NCI-H187 (cell line): ENCODE measurements around the gene CRELD2.

Experiments
- DNase-seq, 2 experiments: peaks; one replicate each; lab custom pipeline; 2025; lab: John Stamatoyannopoulos, UW

CRELD2 gene

DNA sequence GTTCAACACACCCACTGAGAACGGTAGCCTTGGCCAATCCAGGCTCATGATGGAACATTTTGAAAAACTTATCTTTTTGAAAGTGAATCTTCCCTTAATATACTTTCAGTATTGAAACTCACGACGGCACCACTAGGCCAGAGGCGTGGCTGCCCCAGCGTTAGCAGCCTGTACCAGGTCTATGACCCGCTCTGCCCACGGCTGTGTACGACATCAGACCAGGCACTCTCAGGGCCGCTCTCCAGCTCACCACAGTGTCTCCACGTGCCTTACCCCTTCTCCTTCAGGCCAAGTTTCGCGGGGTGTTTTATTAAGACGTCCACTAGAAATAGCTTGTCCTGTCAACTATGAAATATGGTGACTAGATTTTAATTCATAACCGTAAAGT, 31.4 kb upstream of the CRELD2 start:
- DNase-seq, result no peak

DNA sequence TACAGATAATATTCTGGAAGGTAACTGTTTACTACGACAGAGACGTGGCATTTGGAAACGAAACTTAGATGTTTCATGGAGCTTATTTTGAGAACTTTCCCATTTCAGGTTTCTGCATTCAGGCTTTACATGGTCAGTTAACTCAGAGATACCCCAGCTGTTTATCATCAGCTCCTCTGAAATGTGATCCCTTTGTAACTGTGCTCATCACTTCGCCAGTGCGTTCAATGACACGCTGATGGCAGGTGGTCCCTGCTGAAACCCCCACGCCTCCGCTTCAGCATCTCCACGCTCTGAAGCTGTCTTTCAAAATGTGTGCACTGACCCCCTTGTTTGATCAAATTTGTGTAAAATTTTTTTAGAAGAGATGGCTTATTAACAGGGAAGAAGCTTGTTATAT, 30.7 kb upstream of the CRELD2 start:
- no peak for DNase-seq

DNA sequence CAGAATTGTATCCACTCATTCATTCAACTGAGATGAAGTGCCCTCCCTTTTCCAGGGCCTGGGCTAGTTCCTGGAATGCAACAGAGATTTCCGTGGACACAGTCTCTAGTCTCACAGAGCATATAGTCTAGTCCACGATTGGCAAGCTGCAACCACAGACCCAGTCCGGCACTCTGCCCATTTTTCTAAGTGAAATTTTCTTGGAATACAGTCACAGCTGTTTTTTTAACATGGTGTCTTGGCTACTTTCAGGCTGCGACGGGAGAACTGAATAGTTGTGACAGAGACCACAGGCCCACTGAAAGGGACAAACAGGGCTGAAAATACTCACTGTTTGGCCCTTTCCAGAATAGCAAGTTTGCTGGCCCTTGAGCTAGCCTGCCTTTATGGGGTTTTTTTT, 29.4 kb upstream of the CRELD2 start:
- DNase-seq, result no peak

DNA sequence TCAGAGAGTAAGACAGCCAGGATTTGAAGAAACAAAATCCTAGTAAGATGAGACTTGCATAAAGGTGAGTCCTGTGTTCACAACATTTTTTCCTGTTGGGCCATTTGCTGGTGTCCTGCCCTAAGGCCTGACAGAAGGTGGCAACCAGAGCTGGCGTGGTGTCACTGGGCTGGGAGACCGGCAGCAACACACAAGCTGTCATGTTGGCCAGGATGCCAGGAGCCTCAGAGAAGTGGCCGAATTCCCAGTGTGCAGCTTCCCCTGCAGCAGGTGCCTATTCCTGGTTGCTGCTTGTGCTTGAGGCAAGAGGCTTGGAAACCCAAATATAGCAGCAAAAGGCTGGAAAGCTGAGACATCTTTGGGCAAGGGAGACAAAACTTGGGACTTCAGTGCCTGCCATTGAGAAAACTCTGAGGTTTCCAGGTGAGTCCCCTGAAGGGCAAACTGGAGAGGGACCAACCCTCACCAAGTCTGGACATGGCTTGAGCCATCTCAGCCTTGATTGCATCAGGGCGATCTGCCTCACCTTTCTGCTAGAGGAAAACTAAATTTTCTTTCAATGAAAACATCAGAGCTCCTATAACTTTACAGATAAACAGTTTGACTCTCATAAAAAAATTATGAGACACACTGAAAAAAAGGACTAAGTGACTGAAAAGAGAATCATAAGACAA, 26.1 kb upstream of the CRELD2 start:
- no peak for DNase-seq

DNA sequence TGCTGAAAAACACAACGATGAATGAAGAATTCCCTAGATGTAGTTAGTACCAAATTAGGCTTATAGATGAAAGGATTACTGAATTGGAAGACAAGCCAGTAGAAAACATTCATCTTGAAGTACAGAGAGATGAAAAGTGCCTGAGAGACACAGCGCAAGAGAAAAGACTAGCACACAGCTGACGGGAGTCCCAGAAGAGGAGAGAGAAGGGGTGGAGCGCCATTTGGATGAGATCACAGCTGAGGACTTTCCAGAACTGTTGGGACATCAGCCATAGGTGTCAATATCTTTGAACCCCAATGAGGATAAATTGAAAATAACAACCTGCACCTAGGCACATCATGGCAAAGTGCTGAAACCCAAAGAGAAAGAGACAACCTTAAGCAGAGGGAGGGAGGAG, 25.4 kb upstream of the CRELD2 start:
- DNase-seq, result no peak

DNA sequence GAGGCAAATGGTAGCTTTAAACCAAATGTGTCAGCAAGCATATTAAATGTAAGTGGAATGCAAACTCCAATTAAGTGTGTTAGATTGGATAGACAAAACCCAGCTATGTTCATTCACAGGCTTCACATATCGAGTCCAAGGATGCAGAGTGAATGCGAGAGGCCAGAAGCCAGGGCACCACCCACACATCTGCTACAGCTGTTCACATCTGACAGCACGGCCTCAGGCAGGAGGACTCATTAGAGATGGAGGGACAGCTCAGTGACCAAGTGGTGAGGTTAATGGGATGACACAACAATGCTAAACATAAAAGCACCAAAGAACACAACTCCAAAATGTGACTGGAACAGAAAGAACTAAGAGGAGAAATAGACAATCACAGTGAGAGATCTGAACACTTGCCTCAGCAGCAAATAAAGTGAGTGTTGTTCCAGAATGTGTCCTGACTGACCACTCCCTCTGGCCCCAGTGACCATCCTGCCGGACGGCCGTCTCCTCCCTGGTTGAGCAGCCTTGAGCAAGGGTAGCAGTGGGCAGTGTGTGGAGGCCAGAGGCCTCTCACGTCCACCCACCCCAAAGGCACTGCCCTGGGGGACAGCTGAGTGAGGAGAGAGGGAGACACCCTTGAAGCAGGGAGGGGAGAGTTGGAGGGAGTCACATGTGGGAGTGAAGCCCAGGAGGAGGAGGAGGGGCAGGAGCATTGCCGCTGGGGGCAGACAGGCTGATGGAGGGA, 23.9 kb upstream of the CRELD2 start:
- DNase-seq, result no peak

DNA sequence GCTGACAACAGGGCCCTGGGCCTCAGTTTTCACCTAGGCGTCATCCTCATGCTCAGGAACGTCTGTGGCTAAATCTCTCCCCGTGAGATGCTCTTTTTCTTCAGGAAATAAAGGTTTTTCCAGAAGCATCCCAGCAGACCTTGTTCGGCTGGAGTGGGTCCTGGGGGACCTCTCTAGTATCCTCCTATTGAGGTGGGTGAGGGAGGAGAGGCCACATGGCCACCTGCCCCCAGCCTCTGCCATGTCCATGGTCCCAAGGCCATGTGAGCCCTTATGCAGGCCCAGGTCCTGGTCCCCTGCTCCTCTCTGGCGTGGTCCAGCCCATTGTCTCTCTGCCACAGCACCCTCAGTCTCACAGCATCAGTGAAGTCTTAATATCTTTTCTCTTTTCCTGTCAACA, 22.2 kb upstream of the CRELD2 start:
- no peak for DNase-seq

DNA sequence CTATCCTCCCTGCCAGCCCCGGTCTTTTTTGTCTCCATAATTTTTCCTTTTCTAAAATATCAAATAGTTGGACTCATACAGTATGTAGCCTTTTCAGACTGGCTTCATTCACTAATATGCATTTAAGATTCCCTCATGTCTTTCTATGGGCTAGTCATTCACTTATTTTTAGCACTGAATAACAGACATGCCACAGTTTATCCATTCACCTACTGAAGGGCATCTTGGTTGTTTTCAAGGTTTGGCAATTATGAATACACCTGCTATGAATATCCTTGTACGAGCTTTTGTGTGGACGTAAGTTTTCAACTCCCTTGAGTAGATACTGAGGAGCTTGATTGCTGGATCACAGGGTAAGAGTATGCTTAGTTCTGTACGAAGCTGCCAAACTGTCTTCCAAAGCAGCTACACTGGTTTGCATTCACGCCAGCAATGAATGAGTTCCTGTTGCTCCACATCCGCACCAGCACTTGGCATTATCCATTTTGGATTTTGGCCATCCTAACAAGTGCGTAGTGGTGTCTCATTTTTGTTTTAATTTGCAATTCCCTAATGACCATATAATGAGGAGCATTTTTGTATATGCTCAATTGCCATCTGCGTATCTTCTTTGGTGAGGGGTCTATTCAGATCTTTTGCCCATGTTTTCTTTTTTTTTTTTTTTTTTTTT, 21.3 kb upstream of the CRELD2 start:
- no peak for DNase-seq

DNA sequence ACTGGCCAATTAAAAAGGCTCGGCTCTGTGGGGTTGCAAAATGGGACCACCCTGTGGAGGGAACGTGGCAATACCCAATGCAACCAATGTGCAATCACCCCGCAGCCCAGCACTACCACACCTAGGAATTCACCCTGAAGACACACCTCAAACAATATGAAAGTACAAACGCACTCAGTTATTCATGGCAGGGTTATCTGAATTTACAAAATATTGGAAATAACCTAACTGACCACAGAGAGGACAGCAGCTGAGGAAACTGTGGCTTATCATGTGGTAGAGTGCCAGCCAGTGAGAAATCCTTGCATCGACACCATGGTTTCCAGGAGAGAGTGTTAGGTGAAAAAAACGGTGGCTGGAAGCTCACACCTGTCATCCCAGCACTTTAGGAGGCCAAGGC, 18.9 kb upstream of the CRELD2 start:
- no peak for DNase-seq

DNA sequence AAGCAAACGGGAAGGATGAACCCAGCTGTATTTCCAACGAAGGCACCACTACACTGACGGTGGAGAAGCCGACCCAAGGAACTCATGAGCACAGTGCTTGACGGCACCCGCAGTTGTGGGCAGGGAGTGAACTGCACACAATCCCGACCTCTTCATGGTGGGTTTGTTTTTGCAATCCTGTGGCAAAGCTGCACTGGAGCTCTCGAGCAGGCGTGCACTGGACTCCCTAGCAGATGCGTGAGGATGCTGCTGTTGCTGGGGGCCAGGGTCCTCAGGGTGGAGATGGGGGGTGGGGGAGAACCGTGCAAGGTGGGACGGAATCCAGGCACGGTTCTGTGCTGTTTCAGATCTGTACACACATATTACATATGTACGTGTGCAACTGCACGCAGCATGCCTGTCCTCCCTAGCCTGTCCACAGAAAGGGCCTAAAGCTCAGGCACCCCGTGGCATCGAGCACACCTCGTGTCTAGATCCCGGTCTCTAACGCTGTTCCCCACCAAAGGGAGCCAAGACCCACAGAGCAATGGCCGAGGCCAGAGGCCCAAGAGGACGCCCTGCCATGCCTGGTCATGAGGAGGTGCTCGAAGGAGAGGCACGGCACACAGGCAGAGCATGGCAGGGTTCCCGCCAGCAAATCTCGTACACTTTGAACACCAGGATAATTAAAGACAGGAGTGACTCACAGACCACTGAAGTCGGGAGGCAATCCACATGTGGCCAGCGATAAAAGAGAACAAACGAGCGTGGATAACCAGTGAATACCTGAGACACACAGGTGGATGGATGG, 17.8 kb upstream of the CRELD2 start:
- DNase-seq, result no peak

DNA sequence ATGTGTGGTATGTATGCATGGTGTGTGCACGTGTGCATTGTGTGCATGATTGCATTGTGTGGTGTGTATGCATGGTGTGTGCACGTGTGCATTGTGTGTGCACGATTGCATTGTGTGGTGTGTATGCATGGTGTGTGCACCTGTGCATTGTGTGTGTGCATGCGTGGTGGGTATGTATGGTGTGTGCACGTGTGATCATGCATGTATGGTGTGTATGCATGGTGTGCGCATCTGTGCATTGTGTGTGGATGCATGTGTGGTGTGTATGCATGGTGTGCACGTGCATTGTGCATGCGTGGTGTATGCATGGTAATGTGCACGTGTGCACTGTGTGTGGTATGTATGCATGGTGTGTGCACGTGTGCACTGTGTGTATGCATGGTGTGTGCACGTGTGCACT, 17.0 kb upstream of the CRELD2 start:
- DNase-seq, result no peak

DNA sequence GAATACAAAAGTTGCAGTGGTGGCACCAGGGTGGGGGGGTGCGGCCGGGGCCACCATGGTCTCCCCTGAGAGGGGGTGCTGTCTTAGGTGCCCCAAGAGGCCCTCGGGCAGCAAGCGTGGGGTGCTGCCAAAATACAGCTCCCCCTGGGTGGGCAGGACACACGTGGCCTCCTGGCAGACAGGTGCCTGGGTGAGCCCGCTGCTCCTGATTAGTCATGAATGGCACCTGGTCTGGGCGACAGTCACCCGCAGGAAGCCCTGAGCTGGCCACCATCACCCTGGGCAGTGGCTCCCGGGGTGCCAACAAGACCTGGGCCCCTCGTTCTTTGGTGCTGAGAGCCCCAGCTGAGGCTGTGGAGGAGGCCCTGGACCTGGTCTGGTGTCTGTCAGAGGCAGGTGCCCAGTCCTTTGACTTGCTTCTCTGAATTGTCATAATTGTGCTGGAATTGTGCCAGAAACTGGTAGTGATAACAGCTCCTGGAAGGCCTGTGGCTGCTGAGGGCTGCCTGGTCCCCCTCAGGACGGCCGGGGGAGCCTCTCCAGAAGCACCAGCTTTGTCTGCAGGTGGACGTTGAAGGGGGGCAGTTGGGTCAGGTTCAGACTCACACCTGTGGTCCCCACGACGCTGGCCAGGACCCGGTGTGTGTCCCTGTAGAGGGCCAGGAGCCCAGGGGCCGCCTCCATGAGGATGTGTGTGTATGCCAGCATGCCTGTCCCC, 15.0 kb upstream of the CRELD2 start:
- no peak for DNase-seq

DNA sequence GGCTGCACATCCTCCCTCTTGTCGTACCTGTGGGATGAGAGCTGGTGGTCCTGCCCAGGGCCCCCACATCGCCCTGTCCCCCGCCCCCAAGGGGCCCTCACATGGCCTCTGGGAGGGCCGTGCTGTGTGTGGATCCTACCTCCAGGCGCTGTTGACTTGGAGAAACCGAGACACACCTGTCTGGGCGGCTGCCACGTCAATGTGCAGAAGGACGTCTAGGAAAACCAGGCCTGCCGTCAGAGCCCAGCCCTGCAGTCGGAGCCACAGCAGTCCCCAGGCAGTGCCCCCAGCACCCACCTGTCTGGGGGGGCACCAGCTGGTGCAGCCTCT, 14.4 kb upstream of the CRELD2 start:
- DNase-seq, result no peak

DNA sequence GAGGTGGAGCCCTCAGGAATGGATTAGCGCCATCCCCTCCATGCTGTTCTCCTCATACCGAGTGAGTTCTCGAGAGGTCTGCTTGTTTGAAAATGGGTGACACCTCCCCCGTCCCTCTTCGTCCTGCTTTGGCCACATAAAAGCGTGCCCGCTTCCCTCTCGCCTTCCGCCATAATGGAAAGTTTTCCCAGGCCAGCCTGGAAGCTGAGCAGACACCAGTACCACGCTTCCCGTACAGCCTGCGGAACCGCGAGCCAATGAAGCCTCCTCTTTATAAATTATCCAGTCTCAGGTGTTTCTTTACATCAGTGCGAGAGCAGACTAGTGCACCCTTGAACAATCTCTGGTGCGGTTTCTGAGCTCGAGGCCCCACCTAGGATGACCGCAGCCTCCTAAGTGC, 13.0 kb upstream of the CRELD2 start:
- no peak for DNase-seq

DNA sequence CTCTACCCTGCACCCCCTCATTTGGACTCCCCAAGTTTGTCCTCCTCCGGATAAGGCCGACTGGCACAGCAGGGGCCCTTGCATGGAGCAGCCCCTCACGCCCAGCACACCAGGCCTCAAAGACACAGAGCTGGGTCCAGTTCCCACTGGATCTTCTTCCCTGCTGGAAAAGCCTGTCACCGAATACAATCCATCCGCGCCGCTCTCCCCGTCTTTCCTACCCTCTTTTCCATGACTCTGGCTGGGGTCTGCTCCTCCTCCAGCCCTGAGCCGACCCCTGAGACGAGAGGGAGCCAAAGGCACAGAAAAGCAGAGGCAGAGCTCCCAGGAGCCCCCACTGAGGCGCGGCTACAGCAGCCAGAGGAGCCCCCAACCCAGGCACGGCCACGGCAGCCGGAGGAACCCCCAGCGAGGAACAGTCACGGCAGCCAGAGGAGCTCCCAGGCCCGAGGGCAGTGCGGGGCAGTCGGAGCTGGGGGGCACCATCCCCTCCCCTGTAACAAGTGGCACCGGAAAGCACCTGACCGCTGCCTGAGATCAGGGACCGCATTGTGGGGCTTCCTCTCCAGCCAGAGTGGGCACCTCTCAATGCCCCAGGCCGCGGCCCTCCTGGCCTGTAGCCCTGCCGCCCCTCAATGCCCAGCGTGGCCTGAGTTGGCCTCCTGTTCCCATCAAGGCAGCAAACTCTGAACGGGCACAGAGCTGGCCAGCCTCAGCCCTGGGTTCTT, 12.2 kb upstream of the CRELD2 start:
- no peak for DNase-seq

DNA sequence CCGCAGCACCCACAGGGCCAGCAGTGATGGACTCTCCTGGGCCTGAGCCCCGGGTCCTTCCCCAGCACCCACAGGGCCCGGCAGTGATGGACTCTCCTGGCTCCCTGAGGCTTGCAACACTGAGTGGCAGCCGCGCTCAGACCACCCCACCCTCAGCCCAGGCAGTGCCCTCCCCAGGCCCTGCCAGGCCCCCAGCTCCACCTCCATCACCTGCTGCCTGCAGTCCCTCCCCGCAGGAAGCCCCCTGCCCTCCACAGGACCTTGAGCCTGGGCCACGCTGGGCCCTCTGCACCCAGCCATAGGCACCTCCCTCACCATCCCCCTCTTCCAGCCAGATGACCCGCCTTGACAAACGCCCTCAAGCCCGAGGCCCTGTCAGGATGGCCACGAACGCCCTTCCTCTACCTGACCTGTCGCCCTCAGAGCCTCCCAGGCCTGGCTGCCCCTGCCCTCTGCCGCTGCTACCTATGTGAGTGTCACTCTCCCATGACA, 11.6 kb upstream of the CRELD2 start:
- no peak for DNase-seq

DNA sequence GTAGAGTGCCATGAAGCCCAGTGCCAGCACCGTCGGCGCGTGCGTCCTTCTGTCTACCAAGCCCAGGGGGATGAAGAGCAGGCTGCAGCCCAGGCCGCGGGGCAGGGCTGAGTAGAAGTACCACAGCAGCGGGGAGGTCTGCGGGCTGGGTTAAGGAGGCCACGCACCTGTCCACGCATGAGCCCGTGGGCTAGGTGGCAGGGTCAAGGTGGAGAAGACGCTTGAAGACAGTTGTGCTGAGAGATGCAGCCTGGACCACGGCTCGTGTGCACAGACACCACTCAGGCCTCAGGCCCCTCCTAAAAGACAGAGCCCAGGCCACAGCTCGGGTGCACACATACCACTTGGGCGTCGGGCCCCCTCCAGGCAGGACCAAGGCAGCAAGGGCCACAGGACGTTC, 10.6 kb upstream of the CRELD2 start:
- DNase-seq, result no peak

DNA sequence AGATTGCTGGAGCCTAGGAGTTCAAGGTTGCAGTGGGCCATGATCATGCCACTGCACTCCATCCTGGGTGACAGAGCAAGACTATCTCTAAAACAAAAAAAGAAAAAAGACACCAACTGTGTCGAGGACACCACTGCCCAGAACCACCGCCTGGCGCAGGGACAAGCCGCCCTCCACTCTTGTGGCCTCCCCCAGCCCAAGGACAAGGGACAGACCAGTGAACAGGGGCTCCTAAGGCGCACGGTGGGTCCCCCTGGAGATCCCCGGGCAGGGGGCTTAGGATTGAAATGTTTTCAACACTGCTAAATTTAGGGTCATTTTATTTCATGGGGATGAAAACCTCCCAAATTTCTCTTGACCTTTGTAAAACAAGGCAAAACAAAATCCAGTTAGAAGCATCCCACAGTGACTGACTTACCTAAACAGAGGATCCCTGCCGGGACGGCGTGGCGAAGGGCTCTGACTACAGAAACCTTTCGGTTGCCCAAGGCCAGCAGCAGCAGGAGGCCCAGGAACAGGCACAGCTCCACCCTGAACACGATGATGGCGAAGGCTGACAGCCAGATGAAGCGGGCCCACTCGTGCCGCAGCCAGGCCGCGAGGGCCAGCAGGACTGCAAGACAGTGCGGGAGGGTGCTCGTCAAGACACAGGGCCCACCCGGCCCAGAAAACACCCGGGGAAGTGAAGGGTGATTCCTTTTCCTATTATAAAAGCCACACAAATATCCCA, 8.8 kb upstream of the CRELD2 start:
- no peak for DNase-seq

DNA sequence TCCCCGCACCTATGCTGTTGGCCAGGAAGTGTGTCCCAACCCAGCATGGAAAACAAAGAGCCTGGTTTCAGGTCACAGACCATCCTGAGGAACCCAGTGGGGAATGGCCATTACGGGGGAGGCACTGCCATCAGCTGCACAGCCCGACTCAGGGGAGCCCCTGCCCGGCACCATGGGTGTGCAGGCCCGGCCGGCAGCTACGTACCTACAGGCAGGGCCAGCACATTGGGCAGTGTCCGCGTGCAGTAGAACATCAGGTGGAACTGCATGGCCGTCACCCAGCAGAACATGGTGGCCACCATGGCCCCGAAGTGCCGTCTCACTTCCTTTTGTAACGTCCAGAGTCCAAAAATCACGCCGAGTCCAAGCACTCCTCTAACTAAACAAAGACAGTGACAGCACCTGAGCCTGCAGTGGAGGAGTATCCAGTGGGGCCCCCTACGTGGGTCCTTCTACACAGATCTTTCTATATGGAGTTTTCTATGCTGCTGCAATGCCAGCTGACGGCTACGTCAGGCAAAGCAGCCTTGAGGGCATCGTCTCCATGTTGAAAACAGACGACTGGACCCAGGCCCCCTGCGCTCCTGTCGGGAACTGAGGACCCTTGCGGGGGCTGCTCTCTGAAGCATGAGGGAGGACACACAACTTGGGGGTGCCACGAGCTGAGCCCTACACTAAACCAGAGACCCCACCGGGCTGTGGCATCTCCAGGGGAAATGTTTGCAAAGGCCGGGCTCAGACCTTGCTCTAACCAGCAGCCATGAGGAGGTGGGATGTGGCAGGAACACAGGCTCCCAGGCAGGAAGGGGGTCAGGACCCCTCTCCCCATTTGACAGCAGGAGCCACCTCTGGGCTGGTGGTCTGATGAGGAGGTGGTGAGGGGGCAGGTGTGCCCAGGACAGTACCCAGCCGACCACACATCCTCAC, 7.9 kb upstream of the CRELD2 start:
- no peak for DNase-seq
